Fibroblast of the aortic adventitia (primary cell): Measurements from ENCODE around the gene ILF3. TPM values are rescaled to one million over a fixed set of nuclear protein-coding genes. Genes with fewer than 3 reads are reported as not detected.

Experiments
- DNase-seq: peaks from one replicate; pipeline ENCODE4 v3.0.0-alpha.2; 2010; ENCODE audit warnings: low read depth
- H3K4me3 ChIP-seq: 2 replicates; pipeline ENCODE4 v1.5.1; 2011; ENCODE audit warnings: low read depth, mild to moderate bottlenecking, control low read depth, low read length, moderate library complexity
- total RNA-seq: library from RNA; depleted of rRNA; stranded (reverse); fragments of >200 nt; gene quantifications from 2 replicates; pipeline ENCODE4 v1.2.3, GENCODE V29; 2012; ENCODE audit warnings: low replicate concordance
- TF ChIP-seq, protein P1 (sequence below): IDR thresholded peaks from 2 replicates; pipeline ENCODE4 v1.5.1; 2011; ENCODE audit warnings: mild to moderate bottlenecking, low read length, control low read depth, inconsistent platforms; ENCODE audit not compliant: insufficient read depth

Gene ILF3
- total RNA-seq, 1 donor = 119 TPM

DNA sequence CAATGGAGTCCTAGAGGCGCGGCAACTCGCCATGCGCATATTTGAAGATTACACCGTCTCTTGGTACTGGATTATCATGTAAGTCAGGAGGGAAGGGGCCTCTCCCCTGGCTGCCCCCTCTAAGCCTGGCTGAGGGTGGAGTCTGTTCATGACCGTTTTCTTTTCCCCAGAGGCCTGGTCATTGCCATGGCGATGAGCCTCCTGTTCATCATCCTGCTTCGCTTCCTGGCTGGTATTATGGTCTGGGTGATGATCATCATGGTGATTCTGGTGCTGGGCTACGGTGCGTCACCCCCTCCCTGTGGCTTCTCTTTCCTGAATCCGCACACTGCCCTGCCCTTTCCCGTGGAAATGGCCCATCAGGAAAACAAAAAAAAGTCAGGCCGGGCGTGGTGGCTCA, 22.3 kb upstream of the ILF3 start:
- TF ChIP-seq, protein P1, sequence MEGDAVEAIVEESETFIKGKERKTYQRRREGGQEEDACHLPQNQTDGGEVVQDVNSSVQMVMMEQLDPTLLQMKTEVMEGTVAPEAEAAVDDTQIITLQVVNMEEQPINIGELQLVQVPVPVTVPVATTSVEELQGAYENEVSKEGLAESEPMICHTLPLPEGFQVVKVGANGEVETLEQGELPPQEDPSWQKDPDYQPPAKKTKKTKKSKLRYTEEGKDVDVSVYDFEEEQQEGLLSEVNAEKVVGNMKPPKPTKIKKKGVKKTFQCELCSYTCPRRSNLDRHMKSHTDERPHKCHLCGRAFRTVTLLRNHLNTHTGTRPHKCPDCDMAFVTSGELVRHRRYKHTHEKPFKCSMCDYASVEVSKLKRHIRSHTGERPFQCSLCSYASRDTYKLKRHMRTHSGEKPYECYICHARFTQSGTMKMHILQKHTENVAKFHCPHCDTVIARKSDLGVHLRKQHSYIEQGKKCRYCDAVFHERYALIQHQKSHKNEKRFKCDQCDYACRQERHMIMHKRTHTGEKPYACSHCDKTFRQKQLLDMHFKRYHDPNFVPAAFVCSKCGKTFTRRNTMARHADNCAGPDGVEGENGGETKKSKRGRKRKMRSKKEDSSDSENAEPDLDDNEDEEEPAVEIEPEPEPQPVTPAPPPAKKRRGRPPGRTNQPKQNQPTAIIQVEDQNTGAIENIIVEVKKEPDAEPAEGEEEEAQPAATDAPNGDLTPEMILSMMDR = no peak
- DNase-seq = no peak
- no peak overlapping the region for H3K4me3 ChIP-seq

DNA sequence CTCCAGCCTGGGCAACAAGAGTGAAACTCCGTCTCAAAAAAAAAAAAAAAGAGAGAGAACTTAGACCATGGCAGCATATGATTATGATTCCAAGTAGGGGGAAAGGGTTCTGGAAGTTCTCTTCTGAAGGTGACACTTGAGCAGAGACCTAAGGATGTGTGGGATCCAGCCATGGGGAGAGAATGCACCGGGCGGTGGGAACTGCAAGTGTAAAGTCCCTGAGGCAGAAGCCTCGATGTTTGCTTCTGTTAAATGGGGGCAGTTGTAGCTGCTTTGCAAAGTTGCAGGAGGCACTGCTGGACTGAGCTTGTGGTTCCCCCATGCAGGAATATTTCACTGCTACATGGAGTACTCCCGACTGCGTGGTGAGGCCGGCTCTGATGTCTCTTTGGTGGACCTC, 19.7 kb upstream of the ILF3 start:
- TF ChIP-seq, protein P1 = no peak
- DNase-seq = no peak
- H3K4me3 ChIP-seq = no peak overlapping the region

DNA sequence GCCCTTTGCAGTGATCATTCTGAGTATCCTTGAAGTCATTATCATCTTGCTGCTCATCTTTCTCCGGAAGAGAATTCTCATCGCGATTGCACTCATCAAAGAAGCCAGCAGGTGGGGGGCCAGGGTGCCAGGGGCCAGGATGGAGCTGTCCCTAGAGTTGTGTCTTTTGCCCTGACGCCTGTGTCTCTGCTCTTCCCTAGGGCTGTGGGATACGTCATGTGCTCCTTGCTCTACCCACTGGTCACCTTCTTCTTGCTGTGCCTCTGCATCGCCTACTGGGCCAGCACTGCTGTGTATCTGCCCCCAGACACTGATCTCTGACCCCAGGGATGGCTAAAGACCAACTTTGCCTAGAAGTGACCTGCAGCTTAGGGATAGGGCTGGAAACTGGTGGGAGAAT, 19.2 kb upstream of the ILF3 start:
- TF ChIP-seq, protein P1 = no peak
- DNase-seq = no peak
- H3K4me3 ChIP-seq = no peak overlapping the region

DNA sequence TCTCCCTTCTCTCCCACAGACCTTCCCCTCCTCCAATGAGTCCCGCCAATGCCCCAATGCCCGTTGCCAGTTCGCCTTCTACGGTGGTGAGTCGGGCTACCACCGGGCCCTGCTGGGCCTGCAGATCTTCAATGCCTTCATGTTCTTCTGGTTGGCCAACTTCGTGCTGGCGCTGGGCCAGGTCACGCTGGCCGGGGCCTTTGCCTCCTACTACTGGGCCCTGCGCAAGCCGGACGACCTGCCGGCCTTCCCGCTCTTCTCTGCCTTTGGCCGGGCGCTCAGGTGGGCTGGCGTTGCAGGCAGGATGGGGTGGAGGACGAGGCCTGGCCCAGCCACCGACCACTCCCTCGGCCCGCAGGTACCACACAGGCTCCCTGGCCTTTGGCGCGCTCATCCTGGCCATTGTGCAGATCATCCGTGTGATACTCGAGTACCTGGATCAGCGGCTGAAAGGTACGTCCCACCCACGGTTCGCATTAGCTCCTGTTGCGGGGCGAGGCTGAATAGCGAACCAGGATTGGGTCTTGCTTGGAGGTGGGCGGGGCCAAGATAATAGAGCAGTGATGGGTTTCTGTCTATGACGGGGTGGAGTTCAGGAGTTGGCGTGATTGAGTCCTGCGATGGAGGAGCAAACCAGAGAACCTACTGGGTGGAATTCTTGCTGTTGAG, 17.7 kb upstream of the ILF3 start:
- no peak for DNase-seq
- H3K4me3 ChIP-seq = no peak overlapping the region
- TF ChIP-seq, protein P1 = no peak

DNA sequence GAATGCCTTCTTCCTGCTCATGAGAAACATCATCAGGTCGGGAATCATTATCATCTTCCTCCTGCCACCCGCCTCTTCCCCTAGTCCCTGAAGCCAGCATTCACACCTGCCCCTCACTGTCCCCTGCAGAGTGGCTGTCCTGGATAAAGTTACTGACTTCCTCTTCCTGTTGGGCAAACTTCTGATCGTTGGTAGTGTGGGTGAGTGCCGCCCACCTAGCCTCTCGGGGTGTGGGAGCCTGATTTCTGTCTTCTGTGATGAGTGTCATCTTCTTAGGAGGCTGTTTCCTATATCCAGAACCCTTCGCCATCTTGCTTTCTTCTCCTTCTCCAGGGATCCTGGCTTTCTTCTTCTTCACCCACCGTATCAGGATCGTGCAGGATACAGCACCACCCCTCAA, 16.3 kb upstream of the ILF3 start:
- no peak overlapping the region for H3K4me3 ChIP-seq
- TF ChIP-seq, protein P1 = no peak
- no peak for DNase-seq

DNA sequence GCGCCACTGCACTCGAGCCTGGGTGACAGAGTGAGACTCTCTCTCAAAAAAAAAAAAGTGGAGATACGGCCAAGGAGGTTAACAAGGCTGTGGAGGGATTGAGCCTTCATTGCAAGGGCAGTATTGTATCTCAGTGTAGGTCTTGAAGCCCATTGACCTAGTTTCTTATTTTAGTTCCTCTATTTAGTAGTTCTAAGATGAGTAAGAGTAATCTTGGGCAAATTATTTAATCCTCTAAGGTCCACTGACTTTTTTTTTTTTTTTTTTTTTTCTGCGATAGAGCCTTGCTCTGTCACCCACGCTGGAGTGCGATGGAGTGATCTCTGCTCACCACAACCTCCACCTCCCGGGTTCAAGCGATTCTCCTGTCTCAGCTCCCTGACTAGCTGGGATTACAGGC, 14.3 kb upstream of the ILF3 start:
- H3K4me3 ChIP-seq = no peak overlapping the region
- DNase-seq = no peak
- TF ChIP-seq, protein P1 = no peak

DNA sequence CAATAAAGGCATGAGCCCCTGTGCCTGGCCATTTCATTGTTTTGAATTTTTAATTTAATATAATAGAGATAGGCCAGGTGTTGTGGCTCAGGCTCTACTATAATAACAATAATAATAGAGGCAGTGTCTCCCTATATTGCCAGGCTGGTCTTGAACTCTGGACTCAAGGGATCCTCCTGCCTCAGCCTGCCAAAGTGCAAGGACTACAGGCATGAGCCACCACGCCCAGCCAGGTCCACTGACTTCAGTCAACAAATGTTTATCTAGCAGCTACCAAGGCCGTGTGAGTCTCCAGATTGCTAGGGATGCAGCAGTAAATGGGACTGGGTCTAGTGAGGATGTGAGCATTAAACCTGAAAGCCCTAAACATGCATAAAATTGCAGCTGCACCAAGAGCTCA, 13.8 kb upstream of the ILF3 start:
- DNase-seq = no peak
- TF ChIP-seq, protein P1 = no peak

More for the DNA sequence above, 13.8 kb upstream of the ILF3 start:
- H3K4me3 ChIP-seq = no peak overlapping the region
